H9 (cell line): ENCODE results near the gene ISYNA1. TPM values are rescaled to one million over a fixed set of nuclear protein-coding genes. Genes with fewer than 3 reads are reported as not detected.

Source experiments
- DNase-seq: peaks from one replicate; pipeline ENCODE4 v3.0.0-alpha.2; 2017
- H2AFZ ChIP-seq: one replicate; pipeline ENCODE4 v1.6.1; 2013; ENCODE audit warnings: mild to moderate bottlenecking, low read length, control low read depth, moderate library complexity
- H2AK5ac ChIP-seq: 2 replicates; pipeline ENCODE4 v1.6.1; 2013; ENCODE audit warnings: low read length, control low read depth, mixed read lengths; ENCODE audit not compliant: insufficient read length
- H2BK120ac ChIP-seq: one replicate; pipeline ENCODE4 v1.6.1; 2013; ENCODE audit warnings: low read depth, mild to moderate bottlenecking, low read length, control low read depth, inconsistent platforms; ENCODE audit not compliant: poor library complexity, severe bottlenecking
- H2BK12ac ChIP-seq: 2 replicates; pipeline ENCODE4 v1.6.1; 2013; ENCODE audit warnings: low read length, control low read depth, mixed read lengths, low read depth; ENCODE audit not compliant: insufficient read length
- H2BK15ac ChIP-seq: 2 replicates; pipeline ENCODE4 v1.6.1; 2013; ENCODE audit warnings: low read depth, low read length, control low read depth
- H2BK20ac ChIP-seq: one replicate; pipeline ENCODE4 v1.6.1; 2013; ENCODE audit warnings: low read depth, mild to moderate bottlenecking, low read length, control low read depth, inconsistent platforms; ENCODE audit not compliant: poor library complexity, severe bottlenecking
- H2BK5ac ChIP-seq: 2 replicates; pipeline ENCODE4 v1.6.1; 2013; ENCODE audit warnings: low read length, control low read depth, mixed read lengths; ENCODE audit not compliant: insufficient read length
- H3K14ac ChIP-seq: 2 replicates; pipeline ENCODE4 v1.6.1; 2013; ENCODE audit warnings: low read length, control low read depth; ENCODE audit not compliant: insufficient read depth
- H3K18ac ChIP-seq: 2 replicates; pipeline ENCODE4 v1.6.1; 2013; ENCODE audit warnings: low read depth, mild to moderate bottlenecking, mixed read lengths, low read length, control low read depth; ENCODE audit not compliant: insufficient read length
- H3K23ac ChIP-seq: 2 replicates; pipeline ENCODE4 v1.6.1; 2013; ENCODE audit warnings: low read length, control low read depth, mixed read lengths, low read depth; ENCODE audit not compliant: insufficient read length
- H3K23me2 ChIP-seq: 2 replicates; pipeline ENCODE4 v1.6.1; 2013; ENCODE audit warnings: low read depth, mild to moderate bottlenecking, mixed read lengths, low read length, control low read depth; ENCODE audit not compliant: insufficient read length, poor library complexity, severe bottlenecking
- H3K27ac ChIP-seq: 2 replicates; pipeline ENCODE4 v1.5.1; 2013; ENCODE audit warnings: low read length, control low read depth, mixed read lengths, low read depth; ENCODE audit not compliant: insufficient read length
- H3K27me3 ChIP-seq: 2 replicates; pipeline ENCODE4 v1.6.1; 2013; ENCODE audit warnings: low read length, control low read depth, inconsistent platforms; ENCODE audit not compliant: insufficient read depth
- H3K4ac ChIP-seq: 2 replicates; pipeline ENCODE4 v1.6.1; 2013; ENCODE audit warnings: low read depth, mild to moderate bottlenecking, control low read depth, inconsistent platforms, low read length, moderate library complexity
- H3K4me1 ChIP-seq: 2 replicates; pipeline ENCODE4 v1.6.1; 2013; ENCODE audit warnings: low read length, control low read depth, inconsistent platforms; ENCODE audit not compliant: insufficient read depth
- H3K4me2 ChIP-seq: 2 replicates; pipeline ENCODE4 v1.6.1; 2013; ENCODE audit warnings: low read length, control low read depth, mixed read lengths; ENCODE audit not compliant: insufficient read length, insufficient read depth
- H3K56ac ChIP-seq: 2 replicates; pipeline ENCODE4 v1.6.1; 2013; ENCODE audit warnings: low read depth, mild to moderate bottlenecking, mixed read lengths, low read length, control low read depth; ENCODE audit not compliant: insufficient read length
- H3K79me1 ChIP-seq: 2 replicates; pipeline ENCODE4 v1.6.1; 2013; ENCODE audit warnings: low read depth, mild to moderate bottlenecking, moderate library complexity, low read length, control low read depth, inconsistent platforms; ENCODE audit not compliant: insufficient read depth, poor library complexity, severe bottlenecking
- H3K79me2 ChIP-seq: 2 replicates; pipeline ENCODE4 v1.6.1; 2013; ENCODE audit warnings: low read length, control low read depth, inconsistent platforms; ENCODE audit not compliant: insufficient read depth
- H3K9ac ChIP-seq: 2 replicates; pipeline ENCODE4 v1.6.1; 2013; ENCODE audit warnings: low read length, control low read depth, mixed read lengths; ENCODE audit not compliant: insufficient read length; ENCODE audit errors: extremely low read depth
- H3K9me3 ChIP-seq: one replicate; pipeline ENCODE4 v1.6.1; 2013; ENCODE audit warnings: low read depth, low read length, inconsistent platforms; ENCODE audit not compliant: control insufficient read depth
- H3T11ph ChIP-seq: one replicate; pipeline ENCODE4 v1.6.1; 2013; ENCODE audit warnings: mild to moderate bottlenecking, low read length, control low read depth, inconsistent platforms
- H4K20me1 ChIP-seq: one replicate; pipeline ENCODE4 v1.6.1; 2013; ENCODE audit not compliant: control insufficient read depth, insufficient read length, insufficient read depth
- H4K5ac ChIP-seq: 2 replicates; pipeline ENCODE4 v1.6.1; 2013; ENCODE audit warnings: low read depth, mild to moderate bottlenecking, mixed read lengths, low read length, control low read depth; ENCODE audit not compliant: insufficient read length
- H4K8ac ChIP-seq: replicated peaks from 2 replicates; pipeline ENCODE4 v1.6.1; 2013; ENCODE audit warnings: low read length, control low read depth, mixed read lengths, low read depth; ENCODE audit not compliant: insufficient read length
- H4K91ac ChIP-seq: 2 replicates; pipeline ENCODE4 v1.6.1; 2013; ENCODE audit warnings: low read depth, mild to moderate bottlenecking, moderate library complexity, mixed read lengths, low read length, control low read depth; ENCODE audit not compliant: insufficient read length
- H3K27ac Mint-ChIP-seq, 3 experiments: 2 replicates in 2 of 3; 3 replicates in 1 of 3; pipeline ENCODE4 v1.8.0; 2020 to 2021; ENCODE audit warnings: mixed read lengths in 3 of 3, mild to moderate bottlenecking in 1 of 3, moderate library complexity in 1 of 3
- H3K27me3 Mint-ChIP-seq: 2 replicates; pipeline ENCODE4 v1.8.0; 2021; ENCODE audit warnings: low read depth, mild to moderate bottlenecking, moderate library complexity, mixed read lengths
- H3K36me3 Mint-ChIP-seq, 3 experiments: 2 replicates in 2 of 3; 3 replicates in 1 of 3; pipeline ENCODE4 v1.8.0; 2020 to 2021; ENCODE audit warnings: low read depth in 3 of 3, mixed read lengths in 3 of 3; ENCODE audit not compliant: insufficient read depth in 1 of 3
- H3K4me1 Mint-ChIP-seq, 2 experiments: 2 replicates each; pipeline ENCODE4 v1.8.0; 2020; ENCODE audit warnings: mixed read lengths in 2 of 2
- H3K4me3 Mint-ChIP-seq, 2 experiments: 2 replicates in 1 of 2; 3 replicates in 1 of 2; pipeline ENCODE4 v1.8.0; 2020 to 2021; ENCODE audit warnings: mild to moderate bottlenecking in 2 of 2, mixed read lengths in 2 of 2, moderate library complexity in 1 of 2
- H3K9me3 Mint-ChIP-seq, 2 experiments: 2 replicates in 1 of 2; 3 replicates in 1 of 2; pipeline ENCODE4 v1.8.0; 2020; ENCODE audit warnings: mild to moderate bottlenecking in 2 of 2, mixed read lengths in 2 of 2, moderate library complexity in 1 of 2
- CTCF ChIP-seq: fragments of 200-600 bp; sonication (generic); conservative IDR thresholded peaks from 3 replicates; pipeline ENCODE4 v1.8.0; 2021; ENCODE audit warnings: antibody characterized with exemption, mild to moderate bottlenecking
- WGBS: extraction: QIAGEN DNeasy Blood & Tissue Kit; methylation state at CpG from one replicate; pipeline ENCODE4 v1.1.7; 2013; ENCODE audit warnings: missing lambda C conversion rate, low lambda C conversion rate, mixed read lengths; ENCODE audit not compliant: insufficient read length; ENCODE audit errors: extremely low coverage; 5-methylcytosine and 5-hydroxymethylcytosine counted together
- total RNA-seq: library from RNA; stranded (reverse); gene quantifications from 2 replicates; pipeline ENCODE4 v1.2.1, GENCODE V29; 2021

ISYNA1 gene
- total RNA-seq, 1 experiment from 2014 or later = 241 TPM

- Histone ChIP-seq H2AFZ (no peak overlapping the region), H2BK12ac (no peak overlapping the region), H2BK5ac (no peak overlapping the region), H4K5ac (no peak overlapping the region), H3K23ac (no peak overlapping the region), H3K14ac (peak overlapping the region; percentile 26; the same call in 1 of the 2 replicates), H2BK20ac (no peak overlapping the region), H3K79me2 (no peaks in the 10 kb centered on the region; the same call in 1 of the 2 replicates), H3K23me2 (no peaks in the 10 kb centered on the region), H4K91ac (no peak overlapping the region), H3K18ac (no peak overlapping the region), H3K27ac (no peak overlapping the region), H3K4me1 (no peaks in the 10 kb centered on the region; the same call in 1 of the 2 replicates), H3K9ac (no peak overlapping the region), H3K56ac (no peak overlapping the region), H4K20me1 (no peaks in the 10 kb centered on the region), H3K4ac (no peak overlapping the region), H2BK120ac (no peak overlapping the region), H3K27me3 (no peaks in the 10 kb centered on the region), H3K79me1 (peaks cover 2% of the 10 kb centered on the region), H2AK5ac (no peak overlapping the region), H4K8ac (no peak overlapping the region), H3K9me3 (no peaks in the 10 kb centered on the region), H3K4me2 (no peak overlapping the region), H2BK15ac (no peak overlapping the region), H3T11ph (no peak overlapping the region)
- no CpG with 5 or more reads among the region's 13 CpGs for WGBS
- no peak for DNase-seq
- Mint-ChIP-seq H3K4me3 (no peak overlapping the region; a peak in 1 of 5 replicates), H3K27ac (peak overlapping the region in 1 of 3 experiments; percentile 15; a peak in 1 of 7 replicates), H3K36me3 (peaks cover 0 to 2% (median 0%) of the 10 kb centered on the region in 3 experiments; a peak in 1 of 7 replicates), H3K27me3 (no peaks in the 10 kb centered on the region), H3K4me1 (peaks cover 27 to 32% of the 10 kb centered on the region in 2 experiments), H3K9me3 (no peaks in the 10 kb centered on the region)
- TF ChIP-seq CTCF = no peak
These were observed 36.5 kb upstream of the ISYNA1 start for GRCh38 chr19:18474366-18474887.
